GM20000 (cell line): ENCODE results near the gene IFFO2.

Experiments used
- DNase-seq: peaks from one replicate; pipeline ENCODE4 v3.0.0; 2012; ENCODE audit warnings: low spot score
- CTCF ChIP-seq: IDR thresholded peaks from 2 replicates; pipeline ENCODE4 v1.5.1; 2012; ENCODE audit warnings: mild to moderate bottlenecking, control low read depth; ENCODE audit errors: extremely low read depth, missing control alignments

Gene IFFO2

GRCh38 chr1:18882486-18882885, 74.0 kb downstream of the IFFO2 start:
- no peak for DNase-seq
- TF ChIP-seq CTCF, result no peak

DNA sequence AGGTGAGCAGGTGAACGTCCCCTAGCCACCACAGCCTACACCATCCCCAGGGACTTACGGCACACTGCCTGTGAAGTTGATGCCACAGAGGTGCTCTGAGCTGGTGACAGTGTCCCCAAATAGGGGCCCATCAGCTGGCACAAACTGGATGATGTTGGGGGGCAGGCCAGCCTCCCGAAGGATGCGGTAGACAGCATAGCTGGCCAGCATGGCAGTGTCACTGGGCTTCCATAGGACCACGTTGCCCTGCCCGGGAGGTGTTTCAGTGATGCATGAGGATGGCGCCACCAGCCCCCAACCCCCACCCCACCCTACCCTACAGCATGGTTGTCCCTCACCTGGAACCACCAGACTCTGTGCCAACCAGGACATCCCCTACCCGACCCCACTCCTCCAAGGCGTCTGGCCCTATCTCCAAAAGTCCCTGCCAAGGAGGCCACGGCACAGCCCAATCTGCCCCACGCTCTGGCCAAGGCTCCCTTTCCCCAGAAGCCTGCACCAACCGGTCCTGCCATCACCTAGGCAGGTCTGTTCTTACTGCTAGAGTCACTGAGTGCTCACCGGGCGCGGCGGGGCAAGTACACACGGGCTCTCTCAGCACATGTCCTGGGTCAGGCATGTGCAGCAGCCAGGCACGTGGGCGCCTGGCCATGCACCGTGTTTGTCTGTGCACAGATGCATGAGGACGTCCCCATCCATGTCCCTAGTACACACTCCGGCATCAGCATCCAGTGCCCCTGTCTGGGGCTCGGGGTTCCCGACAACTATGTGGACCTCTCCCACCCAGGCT, 74.6 kb downstream of the IFFO2 start:
- TF ChIP-seq CTCF, result no peak
- no peak for DNase-seq

DNA sequence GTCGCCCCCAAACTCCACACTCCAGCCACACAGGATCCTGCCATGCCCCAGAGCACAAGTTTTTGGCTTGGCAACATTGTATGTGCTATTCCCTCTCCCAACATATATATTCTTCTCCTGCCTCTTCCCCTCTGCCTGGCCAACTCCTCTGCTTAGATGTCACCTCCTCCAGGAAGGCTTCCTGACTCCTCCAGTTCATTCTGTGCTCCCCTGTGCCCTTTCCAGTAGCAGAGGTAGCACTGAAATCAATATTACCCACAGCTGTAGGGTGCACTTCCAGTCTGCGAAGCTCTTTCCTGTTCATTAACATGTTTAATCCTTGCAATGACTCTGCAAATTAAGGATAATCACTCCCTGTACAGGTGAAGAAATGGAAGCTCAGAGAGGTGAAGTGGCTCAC, 75.3 kb downstream of the IFFO2 start:
- DNase-seq, result no peak
- TF ChIP-seq CTCF, result no peak

GRCh38 chr1:18880585-18880984, 75.9 kb downstream of the IFFO2 start:
- no peak for DNase-seq
- no peak for TF ChIP-seq CTCF

DNA sequence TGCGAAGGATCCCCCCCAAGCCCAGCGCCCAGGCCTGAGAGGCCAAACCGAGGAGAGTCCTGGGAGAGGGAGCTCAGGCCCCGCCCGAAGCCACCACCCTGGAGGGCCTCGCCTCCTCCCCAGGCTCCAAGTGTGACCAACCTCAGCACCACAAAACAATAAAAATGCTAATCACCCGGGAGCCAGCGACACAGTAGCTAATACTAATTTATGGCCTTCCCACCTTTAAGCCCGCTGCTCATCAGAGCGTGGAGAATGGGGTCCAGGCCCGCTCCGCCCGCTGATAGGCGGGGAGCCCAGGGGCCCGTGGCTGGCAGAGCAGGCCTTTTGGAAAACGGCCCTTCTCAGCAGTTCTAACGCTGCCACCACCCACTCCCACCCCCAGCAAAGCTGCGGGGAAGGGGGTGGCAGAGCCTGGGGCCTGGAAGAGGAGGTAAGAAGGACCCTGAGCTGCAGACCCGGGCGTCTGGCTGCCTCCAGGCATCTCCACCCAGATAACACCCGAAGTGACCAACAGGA, 76.6 kb downstream of the IFFO2 start:
- DNase-seq, result no peak
- no peak for TF ChIP-seq CTCF

DNA sequence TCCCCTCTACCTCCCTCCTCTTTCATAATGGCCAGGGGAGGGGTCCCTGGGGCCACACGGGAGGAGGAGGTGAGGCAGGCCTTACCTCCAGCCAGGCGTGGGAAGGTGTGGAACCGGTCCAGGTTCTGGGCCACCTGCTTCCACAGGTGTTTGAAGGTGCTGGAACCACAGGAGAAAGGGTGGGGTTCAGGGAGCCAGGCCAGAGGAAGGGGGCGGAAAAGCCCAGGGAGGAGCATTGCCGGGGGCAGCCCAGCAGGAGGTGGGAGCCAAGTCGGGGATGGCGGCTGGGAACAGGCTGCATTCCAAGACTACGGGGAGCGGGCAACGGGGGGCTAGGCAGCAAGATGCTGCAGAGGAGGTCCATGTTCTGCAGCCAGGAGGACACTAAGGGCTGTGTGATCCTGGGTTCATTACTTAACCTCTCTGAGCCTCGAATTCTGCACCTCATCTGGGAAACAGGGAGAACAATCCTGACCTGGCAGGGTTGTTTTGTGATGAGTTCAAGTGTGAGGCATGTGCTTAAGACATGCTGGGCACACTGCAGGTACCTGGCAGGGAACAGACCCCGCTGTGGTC, 77.2 kb downstream of the IFFO2 start:
- DNase-seq, result no peak
- TF ChIP-seq CTCF, result no peak

DNA sequence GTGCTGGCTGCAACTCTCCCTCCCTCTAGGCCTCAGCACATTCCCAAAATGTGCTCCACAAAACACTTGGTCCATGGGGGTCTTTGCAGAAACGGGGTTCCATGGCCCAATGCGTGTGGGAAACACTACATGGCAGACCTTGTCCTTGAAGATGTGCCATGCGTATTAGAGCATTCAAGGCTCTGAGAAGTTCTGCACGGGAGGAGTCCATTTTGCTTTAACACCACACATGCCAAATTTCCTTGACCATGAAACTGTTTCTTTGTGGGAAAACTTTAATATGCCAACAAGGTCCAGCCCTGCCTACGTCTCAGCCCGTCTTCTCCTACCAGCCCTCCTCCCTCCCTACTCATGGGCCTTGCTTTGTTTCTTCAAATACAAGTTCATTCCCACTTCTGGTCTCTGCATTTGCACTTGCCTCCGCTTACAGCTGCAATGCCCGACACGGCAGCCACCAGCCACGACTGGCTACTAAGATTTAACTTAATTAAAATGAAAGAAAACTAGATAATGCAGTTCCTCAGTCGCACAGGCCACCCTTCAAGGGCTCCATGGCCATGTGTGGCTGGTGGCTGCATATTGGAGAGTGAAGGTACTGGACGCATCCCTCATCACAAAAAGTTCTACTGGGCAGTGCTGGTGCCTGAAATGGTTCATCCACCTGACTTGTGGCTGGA, 77.8 kb downstream of the IFFO2 start:
- no peak for TF ChIP-seq CTCF
- DNase-seq, result no peak
